ENCODE data around the gene GLB1L2. TPM values are rescaled to one million over a fixed set of nuclear protein-coding genes. Genes with fewer than 3 reads are reported as not detected.
"Not testable (repeated sequence)": the region's sequence is repeated elsewhere in the genome, so short reads cannot be mapped to it uniquely, and the experiment has no call there.

The GLB1L2 gene
- total RNA-seq, 3 donors from 2014 or later (not counting 1 experiment from before 2014, with no cell fraction given): 0.57 to 3.3 (median 0.61) TPM

DNA sequence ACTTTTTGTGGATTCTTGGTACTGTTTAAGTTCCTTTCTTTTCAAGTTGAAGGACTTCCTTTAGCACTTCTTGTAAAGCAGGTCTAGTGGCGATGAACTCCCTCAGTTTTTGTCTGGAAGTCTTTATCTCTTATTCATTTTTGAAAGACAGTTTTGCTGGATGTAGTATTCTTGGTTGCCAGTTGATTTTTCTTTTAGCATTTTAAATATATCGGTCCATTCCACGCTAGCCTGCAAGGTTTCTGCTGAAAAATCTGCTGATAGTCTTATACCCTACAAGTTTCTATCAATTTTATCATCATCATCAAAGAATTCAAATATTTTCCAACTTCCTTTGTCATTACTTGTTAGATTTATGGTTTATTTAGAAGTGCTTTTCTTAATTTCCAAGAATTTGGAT lies 14.7 kb upstream of the GLB1L2 start:
- Mint-ChIP-seq H3K4me3 (no peak overlapping the region), H3K4me1 (no peaks in the 10 kb centered on the region), H3K9me3 (peaks cover 5 to 12% of the 10 kb centered on the region in 2 donors), H3K27me3 (ENCODE audit: low read depth in 2 of 2) (peaks cover 22 to 59% of the 10 kb centered on the region in 2 donors), H3K27ac (no peak overlapping the region), H3K36me3 (peaks cover 19% of the 10 kb centered on the region)
- 100% methylated on average over 3 of the region's 3 CpGs for WGBS (ENCODE audit: insufficient coverage)
- ATAC-seq: no peak
- DNase-seq: no peak
- H3K9me3 ChIP-seq (ENCODE audit: control insufficient read depth, insufficient read depth, low read length): peaks cover 6% of the 10 kb centered on the region
- intact Hi-C loops (cut with micrococcal nuclease): no loop called here
- no peak overlapping the region for H3K4me3 ChIP-seq (ENCODE audit: low read length)
- no peaks in the 10 kb centered on the region for H3K36me3 ChIP-seq (ENCODE audit: control insufficient read depth, insufficient read depth, low read length)
- H3K27me3 ChIP-seq (ENCODE audit: control insufficient read depth, insufficient read depth, low read length): peaks cover 9% of the 10 kb centered on the region
- H3K27ac ChIP-seq (ENCODE audit: low read length): no peak overlapping the region
- TF ChIP-seq, protein P1, sequence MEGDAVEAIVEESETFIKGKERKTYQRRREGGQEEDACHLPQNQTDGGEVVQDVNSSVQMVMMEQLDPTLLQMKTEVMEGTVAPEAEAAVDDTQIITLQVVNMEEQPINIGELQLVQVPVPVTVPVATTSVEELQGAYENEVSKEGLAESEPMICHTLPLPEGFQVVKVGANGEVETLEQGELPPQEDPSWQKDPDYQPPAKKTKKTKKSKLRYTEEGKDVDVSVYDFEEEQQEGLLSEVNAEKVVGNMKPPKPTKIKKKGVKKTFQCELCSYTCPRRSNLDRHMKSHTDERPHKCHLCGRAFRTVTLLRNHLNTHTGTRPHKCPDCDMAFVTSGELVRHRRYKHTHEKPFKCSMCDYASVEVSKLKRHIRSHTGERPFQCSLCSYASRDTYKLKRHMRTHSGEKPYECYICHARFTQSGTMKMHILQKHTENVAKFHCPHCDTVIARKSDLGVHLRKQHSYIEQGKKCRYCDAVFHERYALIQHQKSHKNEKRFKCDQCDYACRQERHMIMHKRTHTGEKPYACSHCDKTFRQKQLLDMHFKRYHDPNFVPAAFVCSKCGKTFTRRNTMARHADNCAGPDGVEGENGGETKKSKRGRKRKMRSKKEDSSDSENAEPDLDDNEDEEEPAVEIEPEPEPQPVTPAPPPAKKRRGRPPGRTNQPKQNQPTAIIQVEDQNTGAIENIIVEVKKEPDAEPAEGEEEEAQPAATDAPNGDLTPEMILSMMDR (IDR thresholded peaks at IDR 0.05): no peak
- H3K4me1 ChIP-seq (ENCODE audit: control insufficient read depth, insufficient read depth, low read length): no peaks in the 10 kb centered on the region

DNA sequence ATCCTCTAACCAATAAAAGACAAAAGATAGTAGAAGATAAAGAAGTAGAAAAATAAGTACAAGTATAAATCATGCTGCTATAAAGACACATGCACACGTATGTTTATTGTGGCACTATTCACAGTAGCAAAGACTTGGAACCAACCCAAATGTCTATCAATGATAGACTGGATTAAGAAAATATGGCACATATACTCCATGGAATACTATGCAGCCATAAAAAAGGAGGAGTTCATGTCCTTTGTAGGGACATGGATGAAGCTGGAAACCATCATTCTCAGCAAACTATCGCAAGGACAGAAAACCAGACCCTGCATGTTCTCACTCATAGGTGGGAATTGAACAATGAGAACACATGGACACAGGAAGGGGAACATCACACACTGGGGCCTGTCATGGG lies 10.4 kb upstream of the GLB1L2 start:
- not testable (repeated sequence) for ATAC-seq, H3K4me3 Mint-ChIP-seq
- peaks cover 5 to 12% of the 10 kb centered on the region in 2 donors for H3K9me3 Mint-ChIP-seq

DNA sequence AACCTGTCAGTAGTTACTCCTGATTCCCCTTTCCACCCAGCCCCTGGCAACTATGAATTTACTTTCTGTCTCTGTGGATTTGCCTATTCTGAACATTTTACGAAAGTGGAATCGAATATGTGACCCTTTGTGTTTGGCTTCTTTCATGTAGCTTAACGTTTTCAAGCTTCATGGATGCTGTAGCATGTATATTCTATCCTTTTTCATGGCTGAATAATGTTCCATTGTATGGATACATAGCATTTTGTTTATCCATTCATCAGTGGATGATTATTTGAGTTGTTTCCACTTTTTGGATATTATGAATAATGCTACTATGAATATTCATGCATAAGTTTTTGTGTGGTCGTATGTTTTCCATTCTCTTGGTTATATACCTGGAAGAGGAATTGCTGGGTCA lies 9.2 kb upstream of the GLB1L2 start:
- H3K27me3 ChIP-seq (ENCODE audit: control insufficient read depth, insufficient read depth, low read length): peaks cover 6% of the 10 kb centered on the region
- intact Hi-C loops (cut with micrococcal nuclease): no loop called here
- DNase-seq: no peak
- no peaks in the 10 kb centered on the region for H3K9me3 ChIP-seq (ENCODE audit: control insufficient read depth, insufficient read depth, low read length)
- no peaks in the 10 kb centered on the region for H3K36me3 ChIP-seq (ENCODE audit: control insufficient read depth, insufficient read depth, low read length)
- H3K4me1 ChIP-seq (ENCODE audit: control insufficient read depth, insufficient read depth, low read length): no peaks in the 10 kb centered on the region
- no peaks in the 10 kb centered on the region for H3K4me1 Mint-ChIP-seq
- H3K36me3 Mint-ChIP-seq: peaks cover 9% of the 10 kb centered on the region
- TF ChIP-seq, protein P1 (IDR thresholded peaks at IDR 0.05): no peak
- peaks cover 25 to 36% of the 10 kb centered on the region in 2 donors for H3K27me3 Mint-ChIP-seq (ENCODE audit: low read depth in 2 of 2)
- no peak overlapping the region for H3K27ac ChIP-seq (ENCODE audit: low read length)
- H3K4me3 ChIP-seq (ENCODE audit: low read length): no peak overlapping the region
- 87% methylated on average over 4 of the region's 4 CpGs for WGBS (ENCODE audit: insufficient coverage)
- H3K4me3 Mint-ChIP-seq: no peak overlapping the region
- H3K27ac Mint-ChIP-seq: no peak overlapping the region
- no peak for ATAC-seq
- H3K9me3 Mint-ChIP-seq: peaks cover 5 to 11% of the 10 kb centered on the region in 2 donors

More for the DNA sequence above, 10.4 kb upstream of the GLB1L2 start:
- peaks cover 19% of the 10 kb centered on the region for H3K36me3 Mint-ChIP-seq
- WGBS (ENCODE audit: insufficient coverage): no CpG with 5 or more reads among the region's 2 CpGs
- H3K36me3 ChIP-seq (ENCODE audit: control insufficient read depth, insufficient read depth, low read length); H3K27me3 ChIP-seq (ENCODE audit: control insufficient read depth, insufficient read depth, low read length); intact Hi-C loops (cut with micrococcal nuclease); H3K9me3 ChIP-seq (ENCODE audit: control insufficient read depth, insufficient read depth, low read length); H3K27ac ChIP-seq (ENCODE audit: low read length); H3K4me1 ChIP-seq (ENCODE audit: control insufficient read depth, insufficient read depth, low read length); H3K4me1 Mint-ChIP-seq; H3K27ac Mint-ChIP-seq; DNase-seq; H3K4me3 ChIP-seq (ENCODE audit: low read length): not testable (repeated sequence)
- H3K27me3 Mint-ChIP-seq (ENCODE audit: low read depth in 2 of 2): peaks cover 21 to 48% of the 10 kb centered on the region in 2 donors

DNA sequence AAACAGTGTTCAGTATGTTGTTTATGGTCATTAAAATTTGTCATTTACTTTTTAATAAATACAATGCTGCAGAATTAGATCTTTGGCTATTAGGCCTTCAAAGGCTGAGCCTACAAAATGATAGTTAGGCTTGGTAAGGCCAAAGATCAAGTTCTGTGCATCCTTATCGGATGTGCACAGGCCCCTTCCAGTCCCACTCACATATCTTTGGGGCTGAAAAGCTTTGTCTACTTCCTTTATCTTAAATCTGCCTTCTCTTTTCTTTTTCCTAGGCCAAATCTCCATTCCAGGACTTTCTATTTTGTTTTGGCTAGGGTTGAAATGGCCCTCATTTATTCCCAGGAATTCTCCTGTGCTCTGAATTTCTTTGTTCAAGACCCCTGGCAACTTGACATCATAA lies 3.4 kb upstream of the GLB1L2 start:
- ATAC-seq (no peak), DNase-seq (no peak)
- no peak overlapping the region for H3K4me3 Mint-ChIP-seq
- intact Hi-C loops (cut with micrococcal nuclease): no loop called here
- Histone ChIP-seq H3K4me3 (ENCODE audit: low read length) (no peak overlapping the region), H3K36me3 (ENCODE audit: control insufficient read depth, insufficient read depth, low read length) (no peaks in the 10 kb centered on the region), H3K27me3 (ENCODE audit: control insufficient read depth, insufficient read depth, low read length) (peaks cover 12% of the 10 kb centered on the region), H3K4me1 (ENCODE audit: control insufficient read depth, insufficient read depth, low read length) (peaks cover 20% of the 10 kb centered on the region), H3K27ac (ENCODE audit: low read length) (no peak overlapping the region), H3K9me3 (ENCODE audit: control insufficient read depth, insufficient read depth, low read length) (no peaks in the 10 kb centered on the region)
- 67% methylated on average over 1 of the region's 1 CpG for WGBS (ENCODE audit: insufficient coverage)
- H3K9me3 Mint-ChIP-seq: no peaks in the 10 kb centered on the region
- peaks cover 7 to 23% of the 10 kb centered on the region in 2 donors for H3K4me1 Mint-ChIP-seq
- H3K27me3 Mint-ChIP-seq (ENCODE audit: low read depth in 2 of 2): peaks cover 16% of the 10 kb centered on the region in 2 donors
- no peaks in the 10 kb centered on the region for H3K36me3 Mint-ChIP-seq
- H3K27ac Mint-ChIP-seq: no peak overlapping the region
- TF ChIP-seq, protein P1 (IDR thresholded peaks at IDR 0.05): no peak

All from natural killer cell (primary cell).